ENCODE results near the gene RMND5B.

DNA sequence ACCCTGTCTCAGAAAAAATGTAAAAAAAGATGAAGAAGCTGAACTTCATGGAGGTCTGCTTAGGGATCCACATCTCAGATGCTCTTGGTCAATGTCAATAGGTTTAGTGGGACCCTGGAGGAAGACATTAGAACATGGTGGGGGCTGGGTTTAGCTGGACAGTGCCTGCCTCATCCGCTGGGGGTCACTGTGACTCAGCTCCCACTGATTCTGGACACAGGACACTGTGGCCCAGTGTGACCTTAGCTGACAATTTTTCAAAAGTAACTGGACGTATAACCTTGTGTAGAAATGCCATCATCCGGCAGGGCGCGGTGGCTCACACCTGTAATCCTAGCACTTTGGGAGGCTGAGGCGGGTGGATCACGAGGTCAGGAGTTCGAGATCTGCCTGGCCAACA lies 66.2 kb downstream of the RMND5B start:
- TF ChIP-seq POLR2AphosphoS5 (IDR thresholded peaks at IDR 0.05; ENCODE audit: insufficient read depth in 1 of 2, low read depth in 1 of 2): no peak
- TF ChIP-seq, protein P1, sequence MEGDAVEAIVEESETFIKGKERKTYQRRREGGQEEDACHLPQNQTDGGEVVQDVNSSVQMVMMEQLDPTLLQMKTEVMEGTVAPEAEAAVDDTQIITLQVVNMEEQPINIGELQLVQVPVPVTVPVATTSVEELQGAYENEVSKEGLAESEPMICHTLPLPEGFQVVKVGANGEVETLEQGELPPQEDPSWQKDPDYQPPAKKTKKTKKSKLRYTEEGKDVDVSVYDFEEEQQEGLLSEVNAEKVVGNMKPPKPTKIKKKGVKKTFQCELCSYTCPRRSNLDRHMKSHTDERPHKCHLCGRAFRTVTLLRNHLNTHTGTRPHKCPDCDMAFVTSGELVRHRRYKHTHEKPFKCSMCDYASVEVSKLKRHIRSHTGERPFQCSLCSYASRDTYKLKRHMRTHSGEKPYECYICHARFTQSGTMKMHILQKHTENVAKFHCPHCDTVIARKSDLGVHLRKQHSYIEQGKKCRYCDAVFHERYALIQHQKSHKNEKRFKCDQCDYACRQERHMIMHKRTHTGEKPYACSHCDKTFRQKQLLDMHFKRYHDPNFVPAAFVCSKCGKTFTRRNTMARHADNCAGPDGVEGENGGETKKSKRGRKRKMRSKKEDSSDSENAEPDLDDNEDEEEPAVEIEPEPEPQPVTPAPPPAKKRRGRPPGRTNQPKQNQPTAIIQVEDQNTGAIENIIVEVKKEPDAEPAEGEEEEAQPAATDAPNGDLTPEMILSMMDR (IDR thresholded peaks at IDR 0.05): no peak

Measured in vagina (tissue), 2 donors.